Common myeloid progenitor, CD34-positive (primary cell): ENCODE data around the gene GATM.

Source experiments
- CTCF ChIA-PET: fragments of 350-600 bp; sonication (Branson Sonifier 250); formaldehyde crosslinking; loops from one replicate; lab custom pipeline; 2021; ENCODE audit warnings: antibody characterized with exemption; lab: Charles Lee
- POLR2A ChIA-PET: fragments of 350-600 bp; sonication (Branson Sonifier 250); formaldehyde crosslinking; loops from one replicate; lab custom pipeline; 2021; ENCODE audit warnings: antibody characterized with exemption; lab: Charles Lee
- DNase-seq, 3 donors: peaks; one replicate each; pipeline versions ENCODE4 v3.0.0 to v3.0.0-alpha.2; 2013
- H3K27ac ChIP-seq, 2 experiments: 1 replicate in 1 of 2; 2 replicates in 1 of 2; pipeline ENCODE4 v1.7.0; 2013; ENCODE audit warnings: inconsistent platforms in 2 of 2, low read length in 2 of 2, mild to moderate bottlenecking in 2 of 2, low read depth in 1 of 2, moderate library complexity in 1 of 2; ENCODE audit not compliant: severe bottlenecking in 2 of 2, insufficient read depth in 1 of 2, poor library complexity in 1 of 2
- H3K27me3 ChIP-seq, 5 experiments: replicated peaks in 2 of 5; 1 replicate in 3 of 5; 2 replicates in 2 of 5; pipeline versions ENCODE4 v1.6.1 to v1.7.0; 2013; ENCODE audit warnings: low read length in 4 of 5, mild to moderate bottlenecking in 2 of 5, moderate library complexity in 2 of 5, inconsistent platforms in 1 of 5; ENCODE audit not compliant: insufficient read depth in 5 of 5, control insufficient read depth in 4 of 5
- H3K36me3 ChIP-seq, 4 experiments: 1 replicate in 2 of 4; 2 replicates in 2 of 4; pipeline versions ENCODE4 v1.6.1 to v1.7.0; 2013; ENCODE audit warnings: low read length in 3 of 4, control low read depth in 1 of 4, mild to moderate bottlenecking in 1 of 4; ENCODE audit not compliant: control insufficient read depth in 4 of 4, insufficient read depth in 4 of 4
- H3K4me1 ChIP-seq, 4 experiments: 1 replicate in 3 of 4; 2 replicates in 1 of 4; pipeline versions ENCODE4 v1.6.1 to v1.7.1; 2013; ENCODE audit warnings: low read length in 3 of 4, mild to moderate bottlenecking in 3 of 4, control low read depth in 1 of 4, inconsistent platforms in 1 of 4, moderate library complexity in 1 of 4; ENCODE audit not compliant: control insufficient read depth in 4 of 4, insufficient read depth in 4 of 4; ENCODE audit errors: control extremely low read depth in 1 of 4
- H3K4me3 ChIP-seq, 7 experiments: 1 replicate in 4 of 7; 2 replicates in 3 of 7; pipeline versions ENCODE4 v1.5.1 to v1.7.0; 2013; ENCODE audit warnings: mild to moderate bottlenecking in 7 of 7, low read length in 6 of 7, moderate library complexity in 6 of 7, inconsistent platforms in 2 of 7, low read depth in 2 of 7, control low read depth in 1 of 7; ENCODE audit not compliant: insufficient read depth in 4 of 7, control insufficient read depth in 1 of 7; ENCODE audit errors: extremely low read depth in 1 of 7
- H3K9me3 ChIP-seq, 5 experiments: 1 replicate in 4 of 5; 2 replicates in 1 of 5; pipeline versions ENCODE4 v1.6.1 to v1.7.1; 2013; ENCODE audit warnings: low read length in 4 of 5, mild to moderate bottlenecking in 2 of 5, inconsistent platforms in 1 of 5, low read depth in 1 of 5, moderate library complexity in 1 of 5; ENCODE audit not compliant: control insufficient read depth in 4 of 5, insufficient read depth in 2 of 5; ENCODE audit errors: control extremely low read depth in 1 of 5
- WGBS: methylation state at CpG from one replicate; pipeline ENCODE4 v1.1.5; 2013; ENCODE audit not compliant: insufficient coverage; 5-methylcytosine and 5-hydroxymethylcytosine counted together

The GATM gene

GRCh38 chr15:45346381-45346780 lies 32.0 kb downstream of the GATM start:
- POLR2A ChIA-PET: no interaction called here
- WGBS: 93% methylated on average over 2 of the region's 3 CpGs
- no peak for DNase-seq
- Histone ChIP-seq H3K36me3 (no peaks in the 10 kb centered on the region), H3K4me3 (no peak overlapping the region), H3K4me1 (no peaks in the 10 kb centered on the region), H3K27ac (no peak overlapping the region), H3K9me3 (peaks cover 0 to 1% (median 0%) of the 10 kb centered on the region in 5 experiments), H3K27me3 (peaks cover 0 to 11% (median 3%) of the 10 kb centered on the region in 5 experiments)
- CTCF ChIA-PET: interaction anchor here (1.3 kb wide), 1 partner anchor 183 kb away, joined by 4 read pairs; no protein-coding TSS in a partner anchor

GRCh38 chr15:45343258-45343860 lies 35.0 kb downstream of the GATM start:
- POLR2A ChIA-PET: no interaction called here
- no peak for DNase-seq
- CTCF ChIA-PET: no interaction called here
- H3K27me3 ChIP-seq: peaks cover 0 to 7% (median 2%) of the 10 kb centered on the region in 5 experiments
- WGBS: 100% methylated on average over 1 of the region's 2 CpGs
- H3K27ac ChIP-seq: no peak overlapping the region
- no peaks in the 10 kb centered on the region for H3K36me3 ChIP-seq
- H3K4me1 ChIP-seq: no peaks in the 10 kb centered on the region
- peaks cover 0 to 1% (median 0%) of the 10 kb centered on the region in 5 experiments for H3K9me3 ChIP-seq
- H3K4me3 ChIP-seq: no peak overlapping the region

- Histone ChIP-seq H3K27me3 (peaks cover 0 to 3% (median 0%) of the 10 kb centered on the region in 5 experiments), H3K4me1 (no peaks in the 10 kb centered on the region), H3K9me3 (peaks cover 0 to 2% (median 0%) of the 10 kb centered on the region in 5 experiments), H3K27ac (no peak overlapping the region), H3K4me3 (no peak overlapping the region), H3K36me3 (no peaks in the 10 kb centered on the region)
- DNase-seq: no peak
- ChIA-PET CTCF (no interaction called here), POLR2A (no interaction called here)
- 100% methylated on average over 2 of the region's 4 CpGs for WGBS
Observed at GRCh38 chr15:45341790-45342189, 36.6 kb downstream of the GATM start.

GRCh38 chr15:45340429-45340828 lies 37.9 kb downstream of the GATM start:
- WGBS: 100% methylated on average over 2 of the region's 3 CpGs
- POLR2A ChIA-PET: interaction anchor here (0.6 kb wide), 1 partner anchor 19 kb away, joined by 3 read pairs; no protein-coding TSS in a partner anchor

DNA sequence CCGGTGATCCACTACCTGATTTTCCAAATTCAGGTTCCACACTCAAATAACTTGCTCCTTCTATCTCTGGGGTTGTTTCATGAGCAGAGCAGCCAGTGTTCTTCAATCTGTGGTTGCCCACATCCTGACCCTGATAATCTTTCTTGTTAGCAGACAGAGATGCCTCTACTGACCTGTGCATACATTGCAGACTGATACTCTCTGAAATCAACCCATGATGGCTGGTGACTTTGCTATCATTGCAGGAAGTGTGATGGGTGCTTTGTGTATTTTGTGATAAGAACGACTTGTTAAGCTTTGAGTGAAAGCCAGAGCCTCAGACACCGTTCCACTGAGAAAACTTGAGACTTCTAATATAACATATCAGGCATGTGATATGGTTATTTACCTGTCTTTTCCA lies 39.9 kb downstream of the GATM start:
- 90% methylated on average over 1 of the region's 3 CpGs for WGBS
- peaks cover 3 to 10% (median 8%) of the 10 kb centered on the region in 4 experiments for H3K4me1 ChIP-seq
- no peaks in the 10 kb centered on the region for H3K36me3 ChIP-seq
- H3K27me3 ChIP-seq: no peaks in the 10 kb centered on the region
- peak; percentile 29 to 84 (median 66) for DNase-seq
- no peak overlapping the region for H3K27ac ChIP-seq
- ChIA-PET POLR2A (no interaction called here), CTCF (interaction anchor here (1.1 kb wide), 1 partner anchor 47 kb away, joined by 3 read pairs; no protein-coding TSS in a partner anchor)
- H3K9me3 ChIP-seq: peaks cover 0 to 2% (median 0%) of the 10 kb centered on the region in 5 experiments
- no peak overlapping the region for H3K4me3 ChIP-seq

More at GRCh38 chr15:45340429-45340828, 37.9 kb downstream of the GATM start:
- H3K27me3 ChIP-seq: no peaks in the 10 kb centered on the region
- CTCF ChIA-PET: no interaction called here
- H3K9me3 ChIP-seq: peaks cover 0 to 2% (median 0%) of the 10 kb centered on the region in 5 experiments
- H3K4me1 ChIP-seq: no peaks in the 10 kb centered on the region
- H3K4me3 ChIP-seq: no peak overlapping the region
- DNase-seq: no peak
- no peak overlapping the region for H3K27ac ChIP-seq
- H3K36me3 ChIP-seq: no peaks in the 10 kb centered on the region

DNA sequence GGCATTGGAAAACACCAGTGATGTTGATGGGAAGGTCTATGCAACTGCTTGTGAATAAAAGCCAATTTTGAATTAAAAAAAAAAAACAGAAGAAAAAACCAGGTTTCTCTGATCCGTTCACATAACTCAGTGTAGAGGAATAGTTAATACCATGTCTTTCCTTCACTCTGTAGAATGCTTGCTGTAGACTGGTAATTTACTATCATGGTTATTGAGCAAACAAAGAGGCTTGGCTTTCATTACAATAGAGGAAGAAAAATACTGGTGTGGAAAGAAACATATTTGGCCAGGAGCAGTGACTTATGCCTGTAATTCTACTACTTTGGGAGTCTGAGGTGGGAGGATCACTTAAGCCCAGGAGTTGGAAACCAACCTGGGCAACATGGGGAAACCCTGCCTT lies 41.1 kb downstream of the GATM start:
- ChIA-PET POLR2A (no interaction called here), CTCF (interaction anchor here (1.1 kb wide), 1 partner anchor 46 kb away, joined by 3 read pairs; no protein-coding TSS in a partner anchor)
- H3K4me3 ChIP-seq: no peak overlapping the region
- no peak overlapping the region for H3K27ac ChIP-seq
- no peak for DNase-seq
- H3K4me1 ChIP-seq: peaks cover 3 to 16% (median 10%) of the 10 kb centered on the region in 4 experiments
- no peaks in the 10 kb centered on the region for H3K36me3 ChIP-seq
- WGBS: no CpG with 5 or more reads among the region's 1 CpG
- H3K9me3 ChIP-seq: peaks cover 0 to 2% (median 0%) of the 10 kb centered on the region in 5 experiments
- no peaks in the 10 kb centered on the region for H3K27me3 ChIP-seq

- Histone ChIP-seq H3K4me1 (peaks cover 3 to 16% (median 10%) of the 10 kb centered on the region in 4 experiments), H3K4me3 (no peak overlapping the region), H3K27ac (no peak overlapping the region), H3K9me3 (peaks cover 0 to 2% (median 0%) of the 10 kb centered on the region in 5 experiments), H3K27me3 (no peaks in the 10 kb centered on the region), H3K36me3 (no peaks in the 10 kb centered on the region)
- 10% methylated on average over 2 of the region's 3 CpGs for WGBS
- CTCF ChIA-PET: no interaction called here
- peak in 2 of 3 donors; percentile 39 to 49 for DNase-seq
- POLR2A ChIA-PET: interaction anchor here (0.9 kb wide), 1 partner anchor 10 kb away, joined by 3 read pairs; no protein-coding TSS in a partner anchor
Observed at GRCh38 chr15:45333550-45333949, 44.8 kb downstream of the GATM start.
